AG09309 (cell line): Measurements from ENCODE around the gene IGBP1.
A peak's percentile ranks its signal among the peaks of the same experiment; 100 is the strongest.

Source experiments
- DNase-seq: peaks from one replicate; pipeline ENCODE4 v3.0.0-alpha.2; 2010; ENCODE audit warnings: low read depth
- H3K4me3 ChIP-seq: 2 replicates; pipeline ENCODE4 v1.5.1; 2011; ENCODE audit warnings: mild to moderate bottlenecking, low read depth, low read length, moderate library complexity; ENCODE audit not compliant: control insufficient read depth
- CTCF ChIP-seq: IDR thresholded peaks from 2 replicates; pipeline ENCODE4 v1.5.1; 2011; ENCODE audit warnings: mild to moderate bottlenecking, low read depth, low read length, inconsistent platforms; ENCODE audit not compliant: insufficient read depth, control insufficient read depth; ENCODE audit errors: missing control alignments

The IGBP1 gene

DNA sequence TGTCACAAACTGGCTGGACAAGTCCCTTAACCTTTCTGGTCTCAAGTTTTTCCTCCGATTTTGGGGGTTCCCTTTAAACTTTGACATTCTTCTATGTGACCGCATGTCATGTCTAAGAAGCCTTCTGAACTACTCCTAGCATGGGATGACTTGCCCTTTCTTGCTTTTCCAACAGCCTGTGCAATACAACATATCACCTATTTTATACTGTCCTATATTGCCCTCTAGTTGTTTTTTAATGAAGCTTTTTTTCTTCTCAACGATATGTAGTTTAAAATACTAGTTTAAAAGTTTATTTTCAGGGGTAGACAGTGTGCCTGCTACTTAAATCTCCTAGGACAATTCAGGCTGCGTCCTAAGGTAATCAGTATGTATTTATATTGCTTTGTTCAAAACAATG, 1.0 kb upstream of the IGBP1 start:
- no peak for TF ChIP-seq CTCF
- H3K4me3 ChIP-seq: no peak overlapping the region
- DNase-seq: no peak

DNA sequence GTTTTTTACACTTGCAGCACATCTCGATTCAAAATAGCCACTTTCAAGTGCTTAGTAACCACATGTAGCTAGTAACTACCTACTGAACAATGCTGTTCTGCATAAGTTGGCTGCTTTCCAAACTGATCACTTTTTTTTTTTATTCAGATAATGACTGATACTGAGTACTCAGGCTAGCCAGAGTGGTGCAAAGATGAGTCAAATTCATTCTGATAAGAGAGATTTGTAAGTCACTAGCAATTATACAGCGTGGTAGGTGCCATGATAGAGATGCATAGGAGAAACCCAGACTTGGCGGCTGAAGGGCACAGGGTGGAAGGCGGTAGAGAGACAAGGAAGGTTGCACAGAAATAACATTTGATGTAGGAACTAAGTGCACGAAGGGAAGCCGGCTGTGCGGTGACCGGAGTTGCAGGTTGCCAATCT, 357 bp upstream of the IGBP1 start:
- peak overlapping the region; percentile 79 for H3K4me3 ChIP-seq
- no peak for DNase-seq
- TF ChIP-seq CTCF: no peak

GRCh38 chrX:70134116-70134477, 850 bp downstream of the IGBP1 start:
- H3K4me3 ChIP-seq: peak overlapping the region; percentile 79
- no peak for DNase-seq
- no peak for TF ChIP-seq CTCF

GRCh38 chrX:70138622-70139021, 5.4 kb downstream of the IGBP1 start:
- no peak overlapping the region for H3K4me3 ChIP-seq
- no peak for DNase-seq
- TF ChIP-seq CTCF: no peak

- no peak for TF ChIP-seq CTCF
- no peak for DNase-seq
- no peak overlapping the region for H3K4me3 ChIP-seq
Observed at GRCh38 chrX:70139736-70140135, 6.5 kb downstream of the IGBP1 start.

- no peak for DNase-seq
- H3K4me3 ChIP-seq: no peak overlapping the region
- no peak for TF ChIP-seq CTCF
Observed at GRCh38 chrX:70141373-70141772, 8.1 kb downstream of the IGBP1 start.
